GM23338 (cell line): ENCODE data around the gene LNX2. TPM values are rescaled to one million over a fixed set of nuclear protein-coding genes. Genes with fewer than 3 reads are reported as not detected.

Experiments used
- ATAC-seq: fragments of 200-7000 bp; cut with Tn5 transposase; 3 replicates; pipeline ENCODE4 v1.9.1; 2020
- DNase-seq: peaks from one replicate; pipeline ENCODE4 v3.0.0-alpha.2; 2015; ENCODE audit warnings: low spot score
- H2AFZ ChIP-seq: fragments of 200-600 bp; sonication (generic); 2 replicates; pipeline ENCODE4 v1.8.0; 2016; ENCODE audit warnings: antibody characterized with exemption, mild to moderate bottlenecking, moderate library complexity
- H3F3A ChIP-seq: fragments of 200-600 bp; sonication (generic); replicated peaks from 2 replicates; pipeline ENCODE4 v1.8.0; 2017; ENCODE audit warnings: antibody characterized with exemption, mixed run types, low read depth
- H3K27ac ChIP-seq: fragments of 200-600 bp; sonication (generic); 2 replicates; pipeline ENCODE4 v1.6.1; 2016; ENCODE audit warnings: low read depth
- H3K27me3 ChIP-seq: fragments of 200-600 bp; sonication (generic); 2 replicates; pipeline ENCODE4 v1.8.0; 2016; ENCODE audit warnings: mild to moderate bottlenecking, mixed run types, moderate library complexity; ENCODE audit not compliant: insufficient read depth
- H3K36me3 ChIP-seq: fragments of 200-600 bp; sonication (generic); 2 replicates; pipeline ENCODE4 v1.8.0; 2016; ENCODE audit warnings: mild to moderate bottlenecking; ENCODE audit not compliant: insufficient read depth
- H3K4me1 ChIP-seq: fragments of 200-600 bp; sonication (generic); 2 replicates; pipeline ENCODE4 v1.8.0; 2016; ENCODE audit warnings: mild to moderate bottlenecking, moderate library complexity; ENCODE audit not compliant: insufficient read depth
- H3K4me2 ChIP-seq: fragments of 200-600 bp; sonication (generic); 2 replicates; pipeline ENCODE4 v1.7.1; 2017; ENCODE audit warnings: mixed run types
- H3K4me3 ChIP-seq: fragments of 200-600 bp; sonication (generic); 2 replicates; pipeline ENCODE4 v1.6.1; 2016; ENCODE audit warnings: mixed run types
- H3K79me2 ChIP-seq: fragments of 200-600 bp; sonication (generic); replicated peaks from 2 replicates; pipeline ENCODE4 v1.8.0; 2017; ENCODE audit warnings: mild to moderate bottlenecking; ENCODE audit not compliant: insufficient read depth
- H3K9me2 ChIP-seq: fragments of 200-600 bp; sonication (generic); 2 replicates; pipeline ENCODE4 v1.8.0; 2017; ENCODE audit not compliant: insufficient read depth
- H4K20me1 ChIP-seq: fragments of 200-600 bp; sonication (generic); replicated peaks from 2 replicates; pipeline ENCODE4 v1.8.0; 2017; ENCODE audit warnings: mild to moderate bottlenecking; ENCODE audit not compliant: insufficient read depth
- H3K27ac Mint-ChIP-seq: 2 replicates; pipeline ENCODE4 v1.8.0; 2020; ENCODE audit warnings: inconsistent platforms, mild to moderate bottlenecking, moderate library complexity, mixed read lengths
- H3K27me3 Mint-ChIP-seq: 3 replicates; pipeline ENCODE4 v1.8.0; 2022; ENCODE audit warnings: low read depth, mild to moderate bottlenecking, moderate library complexity, mixed read lengths, inconsistent platforms; ENCODE audit not compliant: insufficient read depth, poor library complexity
- H3K36me3 Mint-ChIP-seq: 3 replicates; pipeline ENCODE4 v1.8.0; 2021; ENCODE audit warnings: low read depth, mild to moderate bottlenecking, inconsistent platforms, moderate library complexity, mixed read lengths
- H3K4me1 Mint-ChIP-seq: 3 replicates; pipeline ENCODE4 v1.8.0; 2020; ENCODE audit warnings: mild to moderate bottlenecking, inconsistent platforms, mixed read lengths
- H3K4me3 Mint-ChIP-seq: 3 replicates; pipeline ENCODE4 v1.8.0; 2021; ENCODE audit warnings: moderate library complexity, mild to moderate bottlenecking, inconsistent platforms, mixed read lengths
- H3K9me3 Mint-ChIP-seq: 3 replicates; pipeline ENCODE4 v1.8.0; 2020; ENCODE audit warnings: moderate library complexity, mild to moderate bottlenecking, inconsistent platforms, mixed read lengths
- CREB1 ChIP-seq: fragments of 250-450 bp; sonication (Bioruptor Pico); IDR thresholded peaks from 2 replicates; pipeline ENCODE4 v1.5.0; 2020; ENCODE audit warnings: low read depth, mild to moderate bottlenecking, moderate library complexity
- CTCF ChIP-seq, 2 experiments: fragments of 200-600 bp in 1 of 2; sonication (generic) in 1 of 2; conservative IDR thresholded peaks; 2 replicates each; pipeline versions ENCODE4 v1.5.1 to v1.6.1; 2016 to 2017; ENCODE audit warnings: antibody characterized with exemption in 2 of 2, low read depth in 2 of 2, mild to moderate bottlenecking in 2 of 2, moderate library complexity in 1 of 2
- ETS1 ChIP-seq: IDR thresholded peaks from 2 replicates; pipeline ENCODE4 v1.6.1; 2016; ENCODE audit warnings: antibody characterized with exemption
- EZH2 ChIP-seq: fragments of 200-600 bp; sonication (generic); IDR thresholded peaks from one replicate; pipeline ENCODE4 v1.8.0; 2017; ENCODE audit warnings: antibody characterized with exemption, mild to moderate bottlenecking, low read depth; ENCODE audit not compliant: unreplicated experiment
- EZH2phosphoT487 ChIP-seq: fragments of 200-600 bp; sonication (generic); IDR thresholded peaks from one replicate; pipeline ENCODE4 v1.8.1; 2018; ENCODE audit warnings: antibody characterized with exemption; ENCODE audit not compliant: unreplicated experiment
- JUNB ChIP-seq: IDR thresholded peaks from one replicate; pipeline ENCODE4 v1.6.1; 2016; ENCODE audit warnings: antibody characterized with exemption; ENCODE audit not compliant: unreplicated experiment
- NANOG ChIP-seq: IDR thresholded peaks from 2 replicates; pipeline ENCODE4 v1.6.1; 2016; ENCODE audit warnings: antibody characterized with exemption, borderline replicate concordance
- POLR2AphosphoS5 ChIP-seq: IDR thresholded peaks from 2 replicates; pipeline ENCODE4 v1.6.1; 2016; ENCODE audit warnings: antibody characterized with exemption, low read depth
- REST ChIP-seq: IDR thresholded peaks from one replicate; pipeline ENCODE4 v1.6.1; 2018; ENCODE audit warnings: antibody characterized with exemption; ENCODE audit not compliant: unreplicated experiment
- STAT1 ChIP-seq: IDR thresholded peaks from one replicate; pipeline ENCODE4 v1.6.1; 2016; ENCODE audit warnings: antibody characterized with exemption; ENCODE audit not compliant: unreplicated experiment
- ZNF114 ChIP-seq: fragments of 250-450 bp; sonication (Bioruptor Pico); IDR thresholded peaks from 2 replicates; pipeline ENCODE4 v1.5.0; 2020; ENCODE audit warnings: mild to moderate bottlenecking, moderate library complexity
- ZNF331 ChIP-seq: fragments of 250-450 bp; sonication (Bioruptor Pico); IDR thresholded peaks from 2 replicates; pipeline ENCODE4 v1.5.0; 2020; ENCODE audit warnings: low read depth, mild to moderate bottlenecking, moderate library complexity
- ZNF462 ChIP-seq: fragments of 250-450 bp; sonication (Bioruptor Pico); IDR thresholded peaks from 2 replicates; pipeline ENCODE4 v1.5.0; 2020; ENCODE audit warnings: mild to moderate bottlenecking, moderate library complexity
- polyA plus RNA-seq: library from polyadenylated mRNA; unstranded; fragments of >200 nt; fragmentation: Nextera tagmentation; extraction: Ambion mirVana; gene quantifications from 2 replicates; pipeline ENCODE4 v1.2.1, GENCODE V29; 2016
- total RNA-seq: library from RNA; depleted of rRNA; stranded (reverse); fragments of >200 nt; shearing (Covaris generic); gene quantifications from 2 replicates; pipeline ENCODE4 v1.2.3, GENCODE V29; 2014

LNX2 gene
- total and polyA plus RNA-seq, 2 experiments from 2014 or later, result 3.7 to 18.0 TPM

GRCh38 chr13:27665761-27666160 is 45.4 kb upstream of the LNX2 start:
- H3K27ac ChIP-seq, result no peak overlapping the region
- no peaks in the 10 kb centered on the region for H3K9me3 Mint-ChIP-seq
- H3K36me3 ChIP-seq, result no peaks in the 10 kb centered on the region
- no peak overlapping the region for H3K4me3 Mint-ChIP-seq
- H2AFZ ChIP-seq, result no peak overlapping the region
- peaks cover 9% of the 10 kb centered on the region; the same call in 1 of the 3 replicates for H3K4me1 Mint-ChIP-seq
- no peak overlapping the region for H3K4me3 ChIP-seq
- H3K9me2 ChIP-seq, result no peaks in the 10 kb centered on the region
- H3F3A ChIP-seq, result no peaks in the 10 kb centered on the region
- ATAC-seq (peak; percentile 40; the same call in 1 of the 3 replicates), DNase-seq (peak; percentile 14)
- no peak overlapping the region for H3K4me2 ChIP-seq
- H4K20me1 ChIP-seq, result peaks cover 3% of the 10 kb centered on the region; the same call in 1 of the 2 replicates
- no peaks in the 10 kb centered on the region for H3K27me3 ChIP-seq
- peaks cover 9% of the 10 kb centered on the region; the same call in 2 of the 3 replicates for H3K36me3 Mint-ChIP-seq
- 0 out of 2 replicates have a peak, but pooled peaks cover 4% of the 10 kb centered on the region for H3K79me2 ChIP-seq
- TF ChIP-seq NANOG (no peak), ETS1 (no peak), EZH2phosphoT487 (no peak), REST (no peak), ZNF114 (CRISPR knock-in tag) (no peak), ZNF462 (CRISPR knock-in tag) (no peak), CREB1 (CRISPR knock-in tag) (no peak), JUNB (no peak), CTCF (conservative IDR thresholded peaks at IDR 0.05; ENCODE audit: low read depth in 2 of 2) (no peak), STAT1 (no peak), POLR2AphosphoS5 (no peak), ZNF331 (CRISPR knock-in tag) (no peak), EZH2 (no peak)
- peaks cover 3% of the 10 kb centered on the region for H3K27me3 Mint-ChIP-seq
- H3K4me1 ChIP-seq, result no peaks in the 10 kb centered on the region
- 0 out of 2 replicates have a peak overlapping the region, but pooled peaks have one; percentile 23 for H3K27ac Mint-ChIP-seq
